ENCODE data around the gene DCTN4. TPM values are rescaled to one million over a fixed set of nuclear protein-coding genes. Genes with fewer than 3 reads are reported as not detected.
A peak's percentile ranks its signal among the peaks of the same experiment; 100 is the strongest.

DCTN4 gene
- total and polyA plus RNA-seq, 9 of the 15 experiments (the other 6 are each of a cell fraction or from before 2014, with no cell fraction given), result 20.4 to 64.9 (median 49.9) TPM

- TF ChIP-seq HMBOX1 (IDR thresholded peaks at IDR 0.05), result 0 out of 2 replicates have a peak, but pooled peaks have one; percentile 20
- no peak for TF ChIP-seq ID3 (CRISPR knock-in tag; IDR thresholded peaks at IDR 0.05)
- 0 out of 2 replicates have a peak, but pooled peaks have one; percentile 9 for TF ChIP-seq ID3 (tag; IDR thresholded peaks at IDR 0.05)
- peak; percentile 57; the same call in 1 of the 2 replicates for TF ChIP-seq TFAP4 (CRISPR knock-in tag; IDR thresholded peaks at IDR 0.05; ENCODE audit: borderline replicate concordance)
- TF ChIP-seq ZBTB26 (CRISPR knock-in tag; IDR thresholded peaks at IDR 0.05), result no peak
- TF ChIP-seq CBFA2T3 (IDR thresholded peaks at IDR 0.05), result peak; percentile 41
These were observed 5.7 kb upstream of the DCTN4 start (continued) for GRCh38 chr5:150764530-150764929.
